SK-N-SH (cell line): ENCODE results near the gene FZD2. TPM values are rescaled to one million over a fixed set of nuclear protein-coding genes. Genes with fewer than 3 reads are reported as not detected.

Experiments used
- CTCF ChIA-PET: fragments of 300-600, 350-600 bp; formaldehyde crosslinking; extraction: SDS; loops from one replicate; lab custom pipeline; 2021; lab: Yijun Ruan, JAX
- POLR2A ChIA-PET: fragments of 350-600 bp; sonication (Branson Sonifier 250); formaldehyde crosslinking; extraction: SDS; loops from one replicate; lab custom pipeline; 2020; ENCODE audit warnings: antibody characterized with exemption, inconsistent platforms; lab: Yijun Ruan, JAX
- DNase-seq: peaks from one replicate; pipeline ENCODE4 v3.0.0; 2012
- H2AFZ ChIP-seq: fragments of 200-600 bp; sonication (generic); 2 replicates; pipeline ENCODE4 v1.8.1; 2016; ENCODE audit warnings: antibody characterized with exemption, mild to moderate bottlenecking, low read depth
- H3F3A ChIP-seq: fragments of 200-600 bp; sonication (generic); replicated peaks from 2 replicates; pipeline ENCODE3; 2016; ENCODE audit warnings: antibody characterized with exemption, mild to moderate bottlenecking; ENCODE audit not compliant: insufficient read depth
- H3K27ac ChIP-seq, 2 experiments: fragments of 200-500 bp in 1 of 2; fragments of 200-600 bp in 1 of 2; sonication (Bioruptor generic) in 1 of 2; sonication (generic), shearing (Covaris generic) in 1 of 2; 2 replicates each; pipeline versions ENCODE4 v1.5.1 to v1.6.1; 2014 to 2016; ENCODE audit warnings: low read depth in 2 of 2, inconsistent platforms in 1 of 2, low read length in 1 of 2, mild to moderate bottlenecking in 1 of 2, mixed read lengths in 1 of 2
- H3K27me3 ChIP-seq: fragments of 200-600 bp; sonication (generic), shearing (Covaris generic); 2 replicates; pipeline ENCODE4 v1.6.1; 2016; ENCODE audit warnings: mixed run types; ENCODE audit not compliant: insufficient read depth
- H3K36me3 ChIP-seq, 2 experiments: fragments of 200-500 bp in 1 of 2; fragments of 200-600 bp in 1 of 2; sonication (Bioruptor generic) in 1 of 2; sonication (generic) in 1 of 2; replicated peaks in 1 of 2; 2 replicates each; pipeline versions ENCODE3 to v1.5.1; 2014 to 2016; ENCODE audit warnings: low read length in 1 of 2, mild to moderate bottlenecking in 1 of 2; ENCODE audit not compliant: insufficient read depth in 2 of 2, control insufficient read depth in 1 of 2
- H3K4me1 ChIP-seq, 2 experiments: fragments of 200-500 bp in 1 of 2; fragments of 200-600 bp in 1 of 2; sonication (Bioruptor generic) in 1 of 2; sonication (generic), shearing (Covaris generic) in 1 of 2; 2 replicates each; pipeline versions ENCODE4 v1.5.1 to v1.6.1; 2014 to 2016; ENCODE audit warnings: low read depth in 1 of 2, low read length in 1 of 2, mixed run types in 1 of 2; ENCODE audit not compliant: insufficient read depth in 2 of 2, control insufficient read depth in 1 of 2
- H3K4me2 ChIP-seq: fragments of 200-600 bp; sonication (generic), shearing (Covaris generic); 2 replicates; pipeline ENCODE4 v1.6.1; 2017; ENCODE audit warnings: mixed run types
- H3K4me3 ChIP-seq, 2 experiments: fragments of 200-500 bp in 1 of 2; fragments of 200-600 bp in 1 of 2; sonication (Bioruptor generic) in 1 of 2; sonication (generic), shearing (Covaris generic) in 1 of 2; 2 replicates each; pipeline versions ENCODE4 v1.5.1 to v1.8.1; 2014 to 2016; ENCODE audit warnings: low read depth in 2 of 2, inconsistent platforms in 1 of 2, low read length in 1 of 2, mild to moderate bottlenecking in 1 of 2, mixed read lengths in 1 of 2, moderate library complexity in 1 of 2
- H3K79me2 ChIP-seq: fragments of 200-600 bp; sonication (generic); 2 replicates; pipeline ENCODE4 v1.8.1; 2017; ENCODE audit warnings: mild to moderate bottlenecking; ENCODE audit not compliant: insufficient read depth
- H3K9ac ChIP-seq: fragments of 200-600 bp; sonication (generic); 2 replicates; pipeline ENCODE4 v1.6.1; 2017; ENCODE audit warnings: mixed run types
- H3K9me2 ChIP-seq: fragments of 200-600 bp; sonication (generic); 2 replicates; pipeline ENCODE4 v1.6.1; 2017; ENCODE audit warnings: mixed run types
- H3K9me3 ChIP-seq: fragments of 200-600 bp; sonication (generic); 2 replicates; pipeline ENCODE4 v1.6.1; 2017; ENCODE audit warnings: mixed run types, mild to moderate bottlenecking, moderate library complexity
- H4K20me1 ChIP-seq: fragments of 200-600 bp; sonication (generic); 2 replicates; pipeline ENCODE4 v1.6.1; 2017; ENCODE audit warnings: mild to moderate bottlenecking, mixed run types; ENCODE audit not compliant: insufficient read depth
- CHD2 ChIP-seq: fragments of 150-350 bp; IDR thresholded peaks from 2 replicates; pipeline ENCODE4 v1.6.1; 2018; ENCODE audit warnings: low read length; ENCODE audit not compliant: partially characterized antibody
- EP300 ChIP-seq, 2 experiments: IDR thresholded peaks; 2 replicates each; pipeline versions ENCODE4 v1.4.0 to v1.6.1; 2012; ENCODE audit warnings: borderline replicate concordance in 1 of 2, low read depth in 1 of 2, low read length in 1 of 2
- GABPA ChIP-seq: IDR thresholded peaks from 2 replicates; pipeline ENCODE4 v1.4.0; 2012; ENCODE audit warnings: low read depth, mild to moderate bottlenecking
- JUND ChIP-seq: IDR thresholded peaks from 2 replicates; pipeline ENCODE4 v1.4.0; 2012
- MEF2A ChIP-seq: IDR thresholded peaks from 2 replicates; pipeline ENCODE4 v1.4.0; 2012; ENCODE audit warnings: low read depth, borderline replicate concordance
- NRF1 ChIP-seq: IDR thresholded peaks from 2 replicates; pipeline ENCODE4 v1.6.1; 2012; ENCODE audit warnings: low read depth, mild to moderate bottlenecking, low read length
- PBX3 ChIP-seq: IDR thresholded peaks from 2 replicates; pipeline ENCODE4; 2012
- RXRA ChIP-seq: IDR thresholded peaks from 2 replicates; pipeline ENCODE4 v1.4.0; 2012; ENCODE audit warnings: low read depth, mild to moderate bottlenecking, borderline replicate concordance
- SIN3A ChIP-seq: IDR thresholded peaks from 2 replicates; pipeline ENCODE4 v1.6.1; 2012; ENCODE audit warnings: low read depth, mild to moderate bottlenecking, low read length, moderate library complexity, borderline replicate concordance
- SMC3 ChIP-seq: IDR thresholded peaks from 2 replicates; pipeline ENCODE4 v1.6.1; 2012; ENCODE audit warnings: low read depth, low read length, improper control_type of control experiment
- TCF12 ChIP-seq: IDR thresholded peaks from 2 replicates; pipeline ENCODE4 v1.4.0; 2012
- TEAD4 ChIP-seq: IDR thresholded peaks from 2 replicates; pipeline ENCODE4 v1.4.0; 2012; ENCODE audit warnings: mild to moderate bottlenecking, borderline replicate concordance; ENCODE audit not compliant: insufficient read depth
- WGBS: methylation state at CpG from one replicate; pipeline ENCODE4 v1.1.6; 2017; ENCODE audit warnings: low lambda C conversion rate; 5-methylcytosine and 5-hydroxymethylcytosine counted together
- polyA plus RNA-seq, 3 experiments: library from polyadenylated mRNA; depleted of rRNA; stranded (reverse); fragments of >200 nt; gene quantifications; 2 replicates each; pipeline ENCODE4 v1.2.3, GENCODE V29; 2012
- TF ChIP-seq, protein P1 (sequence below): IDR thresholded peaks from 2 replicates; pipeline ENCODE4 v1.6.1; 2012; ENCODE audit warnings: mild to moderate bottlenecking, low read depth, low read length, moderate library complexity
- TF ChIP-seq, protein P2 (sequence below): fragments of 200-600 bp; sonication (generic); IDR thresholded peaks from 2 replicates; pipeline ENCODE4 v1.6.1; 2017; ENCODE audit warnings: antibody characterized with exemption, mild to moderate bottlenecking, moderate library complexity
- TF ChIP-seq, protein P3 (sequence below): IDR thresholded peaks from 2 replicates; pipeline ENCODE4 v1.4.0; 2012; ENCODE audit warnings: low read depth

FZD2 gene
- polyA plus RNA-seq, 1 of the 3 experiments (the other 2 are of a cell fraction): 35.1 TPM

- no peak for TF ChIP-seq PBX3
- peak; percentile 28; the same call in 1 of the 2 replicates for TF ChIP-seq MEF2A
- TF ChIP-seq, protein P1, sequence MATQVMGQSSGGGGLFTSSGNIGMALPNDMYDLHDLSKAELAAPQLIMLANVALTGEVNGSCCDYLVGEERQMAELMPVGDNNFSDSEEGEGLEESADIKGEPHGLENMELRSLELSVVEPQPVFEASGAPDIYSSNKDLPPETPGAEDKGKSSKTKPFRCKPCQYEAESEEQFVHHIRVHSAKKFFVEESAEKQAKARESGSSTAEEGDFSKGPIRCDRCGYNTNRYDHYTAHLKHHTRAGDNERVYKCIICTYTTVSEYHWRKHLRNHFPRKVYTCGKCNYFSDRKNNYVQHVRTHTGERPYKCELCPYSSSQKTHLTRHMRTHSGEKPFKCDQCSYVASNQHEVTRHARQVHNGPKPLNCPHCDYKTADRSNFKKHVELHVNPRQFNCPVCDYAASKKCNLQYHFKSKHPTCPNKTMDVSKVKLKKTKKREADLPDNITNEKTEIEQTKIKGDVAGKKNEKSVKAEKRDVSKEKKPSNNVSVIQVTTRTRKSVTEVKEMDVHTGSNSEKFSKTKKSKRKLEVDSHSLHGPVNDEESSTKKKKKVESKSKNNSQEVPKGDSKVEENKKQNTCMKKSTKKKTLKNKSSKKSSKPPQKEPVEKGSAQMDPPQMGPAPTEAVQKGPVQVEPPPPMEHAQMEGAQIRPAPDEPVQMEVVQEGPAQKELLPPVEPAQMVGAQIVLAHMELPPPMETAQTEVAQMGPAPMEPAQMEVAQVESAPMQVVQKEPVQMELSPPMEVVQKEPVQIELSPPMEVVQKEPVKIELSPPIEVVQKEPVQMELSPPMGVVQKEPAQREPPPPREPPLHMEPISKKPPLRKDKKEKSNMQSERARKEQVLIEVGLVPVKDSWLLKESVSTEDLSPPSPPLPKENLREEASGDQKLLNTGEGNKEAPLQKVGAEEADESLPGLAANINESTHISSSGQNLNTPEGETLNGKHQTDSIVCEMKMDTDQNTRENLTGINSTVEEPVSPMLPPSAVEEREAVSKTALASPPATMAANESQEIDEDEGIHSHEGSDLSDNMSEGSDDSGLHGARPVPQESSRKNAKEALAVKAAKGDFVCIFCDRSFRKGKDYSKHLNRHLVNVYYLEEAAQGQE: no peak
- no peak for TF ChIP-seq TEAD4
- no peak for TF ChIP-seq EP300 (IDR thresholded peaks at IDR 0.05; ENCODE audit: borderline replicate concordance in 1 of 2, low read depth in 1 of 2, low read length in 1 of 2)
- TF ChIP-seq SMC3: no peak
- TF ChIP-seq NRF1: no peak
- TF ChIP-seq, all 33 proteins: peak for 4
Observed at GRCh38 chr17:44556166-44556831, 985 bp upstream of the FZD2 start (continued).

DNA sequence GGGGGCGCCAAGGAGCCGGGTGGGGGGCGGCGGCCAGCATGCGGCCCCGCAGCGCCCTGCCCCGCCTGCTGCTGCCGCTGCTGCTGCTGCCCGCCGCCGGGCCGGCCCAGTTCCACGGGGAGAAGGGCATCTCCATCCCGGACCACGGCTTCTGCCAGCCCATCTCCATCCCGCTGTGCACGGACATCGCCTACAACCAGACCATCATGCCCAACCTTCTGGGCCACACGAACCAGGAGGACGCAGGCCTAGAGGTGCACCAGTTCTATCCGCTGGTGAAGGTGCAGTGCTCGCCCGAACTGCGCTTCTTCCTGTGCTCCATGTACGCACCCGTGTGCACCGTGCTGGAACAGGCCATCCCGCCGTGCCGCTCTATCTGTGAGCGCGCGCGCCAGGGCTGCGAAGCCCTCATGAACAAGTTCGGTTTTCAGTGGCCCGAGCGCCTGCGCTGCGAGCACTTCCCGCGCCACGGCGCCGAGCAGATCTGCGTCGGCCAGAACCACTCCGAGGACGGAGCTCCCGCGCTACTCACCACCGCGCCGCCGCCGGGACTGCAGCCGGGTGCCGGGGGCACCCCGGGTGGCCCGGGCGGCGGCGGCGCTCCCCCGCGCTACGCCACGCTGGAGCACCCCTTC, 484 bp downstream of the FZD2 start:
- peak overlapping the region; percentile 72 to 83 for H3K4me3 ChIP-seq
- peak overlapping the region; percentile 84 for H3K4me2 ChIP-seq
- peaks cover 12% of the 10 kb centered on the region; the same call in 1 of the 2 replicates for H4K20me1 ChIP-seq
- peak overlapping the region; percentile 97; the same call in 1 of the 2 replicates for H3K9ac ChIP-seq
- no peaks in the 10 kb centered on the region for H3K9me2 ChIP-seq
- H3F3A ChIP-seq: peaks cover 7% of the 10 kb centered on the region
- POLR2A ChIA-PET: interaction anchor here (0.5 to 1.7 kb wide), 4 partner anchors 14 to 143 kb away, joined by 3 to 8 read pairs (median 4); partner anchors contain the start of gene GPATCH8
- 26% methylated on average over 13 of the region's 69 CpGs for WGBS
- no peak overlapping the region for H2AFZ ChIP-seq
- H3K4me1 ChIP-seq: peaks cover 11 to 41% of the 10 kb centered on the region in 2 experiments; a peak in 3 of 4 replicates
- CTCF ChIA-PET: interaction anchor here (0.7 to 5.2 kb wide), 4 partner anchors 12 to 115 kb away, joined by 3 to 23 read pairs (median 4); no protein-coding TSS in a partner anchor
- peak; percentile 79 for DNase-seq
- H3K27ac ChIP-seq: peak overlapping the region; percentile 13 to 96; a peak in 2 of 4 replicates
- H3K27me3 ChIP-seq: no peaks in the 10 kb centered on the region
- no peaks in the 10 kb centered on the region for H3K9me3 ChIP-seq
- peaks cover 43% of the 10 kb centered on the region for H3K79me2 ChIP-seq
- peaks cover 3 to 4% of the 10 kb centered on the region in 2 experiments for H3K36me3 ChIP-seq
- TF ChIP-seq, protein P1: no peak
- TF ChIP-seq GABPA: no peak
- TF ChIP-seq RXRA: no peak
- TF ChIP-seq MEF2A: no peak
- TF ChIP-seq NRF1: peak; percentile 37
- TF ChIP-seq CHD2: no peak
- no peak for TF ChIP-seq SIN3A
- TF ChIP-seq, protein P2, sequence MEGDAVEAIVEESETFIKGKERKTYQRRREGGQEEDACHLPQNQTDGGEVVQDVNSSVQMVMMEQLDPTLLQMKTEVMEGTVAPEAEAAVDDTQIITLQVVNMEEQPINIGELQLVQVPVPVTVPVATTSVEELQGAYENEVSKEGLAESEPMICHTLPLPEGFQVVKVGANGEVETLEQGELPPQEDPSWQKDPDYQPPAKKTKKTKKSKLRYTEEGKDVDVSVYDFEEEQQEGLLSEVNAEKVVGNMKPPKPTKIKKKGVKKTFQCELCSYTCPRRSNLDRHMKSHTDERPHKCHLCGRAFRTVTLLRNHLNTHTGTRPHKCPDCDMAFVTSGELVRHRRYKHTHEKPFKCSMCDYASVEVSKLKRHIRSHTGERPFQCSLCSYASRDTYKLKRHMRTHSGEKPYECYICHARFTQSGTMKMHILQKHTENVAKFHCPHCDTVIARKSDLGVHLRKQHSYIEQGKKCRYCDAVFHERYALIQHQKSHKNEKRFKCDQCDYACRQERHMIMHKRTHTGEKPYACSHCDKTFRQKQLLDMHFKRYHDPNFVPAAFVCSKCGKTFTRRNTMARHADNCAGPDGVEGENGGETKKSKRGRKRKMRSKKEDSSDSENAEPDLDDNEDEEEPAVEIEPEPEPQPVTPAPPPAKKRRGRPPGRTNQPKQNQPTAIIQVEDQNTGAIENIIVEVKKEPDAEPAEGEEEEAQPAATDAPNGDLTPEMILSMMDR: no peak
- TF ChIP-seq TCF12: no peak
- TF ChIP-seq, protein P3, sequence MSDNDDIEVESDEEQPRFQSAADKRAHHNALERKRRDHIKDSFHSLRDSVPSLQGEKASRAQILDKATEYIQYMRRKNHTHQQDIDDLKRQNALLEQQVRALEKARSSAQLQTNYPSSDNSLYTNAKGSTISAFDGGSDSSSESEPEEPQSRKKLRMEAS: peak; percentile 91
- TF ChIP-seq TEAD4: no peak
- no peak for TF ChIP-seq JUND
